A549 (cell line): ENCODE measurements around the gene HEXD. TPM values are rescaled to one million over a fixed set of nuclear protein-coding genes. Genes with fewer than 3 reads are reported as not detected.

Experiments
- ATAC-seq, 2 experiments: fragments of 200-7000 bp in 1 of 2; fragments of >200 bp in 1 of 2; cut with Nextera tagmentation in 1 of 2; cut with Tn5 transposase in 1 of 2; 3 replicates each; pipeline versions ENCODE4 v1.8.0 to v1.9.1; 2018 to 2020; ENCODE audit warnings: mild to moderate bottlenecking in 1 of 2, moderate library complexity in 1 of 2
- CTCF ChIA-PET: fragments of 300-600 bp; sonication (Branson Sonifier 250); formaldehyde crosslinking; extraction: SDS; loops from one replicate; lab custom pipeline; 2021; ENCODE audit warnings: antibody characterized with exemption, inconsistent platforms; lab: Yijun Ruan, JAX
- POLR2A ChIA-PET: fragments of 350-600 bp; formaldehyde crosslinking; extraction: SDS; loops from one replicate; lab custom pipeline; 2021; ENCODE audit warnings: antibody characterized with exemption, inconsistent platforms; lab: Yijun Ruan, JAX
- DNase-seq, 2 experiments: peaks; one replicate each; pipeline versions ENCODE4 v3.0.0 to v3.0.0-alpha.2; 2011 to 2016; ENCODE audit warnings: low read depth in 1 of 2, low spot score in 1 of 2
- FAIRE-seq: peaks from 2 replicates; lab custom pipeline; 2011; peaks lifted over from hg19 to GRCh38; lab: Jason Lieb, UNC
- H3K27ac ChIP-seq, 2 experiments: fragments of >200 bp; sonication (Bioruptor Twin); formaldehyde crosslinking; 3 replicates each; pipeline ENCODE4 v1.5.1; 2016 to 2017
- H3K4me1 ChIP-seq: fragments of >200 bp; sonication (Bioruptor Twin); formaldehyde crosslinking; 3 replicates; pipeline ENCODE4 v1.6.1; 2016
- H3K4me2 ChIP-seq: fragments of >200 bp; sonication (Bioruptor Twin); formaldehyde crosslinking; 3 replicates; pipeline ENCODE4 v1.6.1; 2016
- H3K4me3 ChIP-seq: fragments of >200 bp; sonication (Bioruptor Twin); formaldehyde crosslinking; 3 replicates; pipeline ENCODE4 v1.5.1; 2016
- H3K9me3 ChIP-seq: fragments of >200 bp; sonication (Bioruptor Twin); formaldehyde crosslinking; 3 replicates; pipeline ENCODE4 v1.6.1; 2016
- BHLHE40 ChIP-seq: IDR thresholded peaks from 2 replicates; pipeline ENCODE4 v1.6.1; 2012; ENCODE audit warnings: low read depth, low read length, inconsistent platforms
- CBX2 ChIP-seq: fragments of 200-600 bp; sonication (generic); IDR thresholded peaks from 2 replicates; pipeline ENCODE4 v1.6.1; 2016; ENCODE audit warnings: low read depth, mild to moderate bottlenecking, borderline replicate concordance
- CHD2 ChIP-seq: fragments of 150-350 bp; IDR thresholded peaks from 2 replicates; pipeline ENCODE4 v1.6.1; 2014; ENCODE audit warnings: low read length; ENCODE audit not compliant: partially characterized antibody
- EHMT2 ChIP-seq: fragments of 200-600 bp; sonication (generic); IDR thresholded peaks from 2 replicates; pipeline ENCODE4 v1.6.1; 2016; ENCODE audit warnings: antibody characterized with exemption, low read depth, mild to moderate bottlenecking, moderate library complexity
- EP300 ChIP-seq, 2 experiments: fragments of >200 bp; sonication (Bioruptor Twin); formaldehyde crosslinking; IDR thresholded peaks; 2 replicates in 1 of 2; 3 replicates in 1 of 2; pipeline ENCODE4 v1.6.1; 2016 to 2017
- ESRRA ChIP-seq: fragments of 150-350 bp; IDR thresholded peaks from 2 replicates; pipeline ENCODE4 v1.6.1; 2014; ENCODE audit warnings: mild to moderate bottlenecking, low read length, borderline replicate concordance
- FOSB ChIP-seq: fragments of 250-450 bp; sonication (Bioruptor Pico); IDR thresholded peaks from 2 replicates; pipeline ENCODE4 v1.5.0; 2020; ENCODE audit warnings: mild to moderate bottlenecking, moderate library complexity
- FOSL2 ChIP-seq, 2 experiments: fragments of 450-650 bp in 1 of 2; fragments of >200 bp in 1 of 2; sonication (Bioruptor Twin) in 1 of 2; formaldehyde crosslinking; IDR thresholded peaks; 2 replicates each; pipeline versions ENCODE4 v1.5.0 to v1.6.1; 2016 to 2020; ENCODE audit warnings: mild to moderate bottlenecking in 1 of 2, moderate library complexity in 1 of 2
- GATA3 ChIP-seq: IDR thresholded peaks from 2 replicates; pipeline ENCODE4 v1.6.1; 2012; ENCODE audit warnings: borderline replicate concordance
- HDAC2 ChIP-seq: fragments of 200-600 bp; sonication (generic); IDR thresholded peaks from 2 replicates; pipeline ENCODE4 v1.6.1; 2016
- HOXA7 ChIP-seq: fragments of 250-450 bp; sonication (Bioruptor Pico); IDR thresholded peaks from 2 replicates; pipeline ENCODE4 v1.5.0; 2020; ENCODE audit warnings: mild to moderate bottlenecking, moderate library complexity
- HOXB13 ChIP-seq: fragments of 250-450 bp; sonication (Bioruptor Pico); IDR thresholded peaks from 2 replicates; pipeline ENCODE4 v1.5.0; 2020; ENCODE audit warnings: low read depth, mild to moderate bottlenecking, moderate library complexity
- JUN ChIP-seq, 2 experiments: fragments of >200 bp; sonication (Bioruptor Twin); formaldehyde crosslinking; IDR thresholded peaks; 2 replicates in 1 of 2; 3 replicates in 1 of 2; pipeline ENCODE4 v1.6.1; 2016 to 2017
- MYC ChIP-seq: IDR thresholded peaks from 2 replicates; pipeline ENCODE4 v1.6.1; 2012; ENCODE audit warnings: mild to moderate bottlenecking, inconsistent platforms, low read length, improper control_type of control experiment, borderline replicate concordance
- NFE2L2 ChIP-seq: fragments of 150-350 bp; conservative IDR thresholded peaks from 2 replicates; pipeline ENCODE4 v1.6.1; 2014; ENCODE audit warnings: low read length
- NPAS2 ChIP-seq: fragments of 250-450 bp; sonication (Bioruptor Pico); IDR thresholded peaks from 2 replicates; pipeline ENCODE4 v1.8.0; 2022; ENCODE audit warnings: mild to moderate bottlenecking, moderate library complexity, borderline replicate concordance
- NR3C1 ChIP-seq: fragments of >200 bp; sonication (Bioruptor Twin); formaldehyde crosslinking; IDR thresholded peaks from 3 replicates; pipeline ENCODE4 v1.6.1; 2017
- POLR2AphosphoS2 ChIP-seq: conservative IDR thresholded peaks from 2 replicates; pipeline ENCODE4 v1.6.1; 2012; ENCODE audit warnings: low read length, improper control_type of control experiment, inconsistent platforms
- RFX5 ChIP-seq: fragments of 450-650 bp; IDR thresholded peaks from 2 replicates; pipeline ENCODE4 v1.7.1; 2014; ENCODE audit warnings: antibody characterized with exemption, mild to moderate bottlenecking, moderate library complexity
- TFCP2L1 ChIP-seq: fragments of 250-450 bp; sonication (Bioruptor Pico); IDR thresholded peaks from 2 replicates; pipeline ENCODE4 v1.5.0; 2021; ENCODE audit warnings: mild to moderate bottlenecking
- TP53 ChIP-seq: fragments of 250-450 bp; sonication (Bioruptor Pico); IDR thresholded peaks from 2 replicates; pipeline ENCODE4 v1.5.0; 2021; ENCODE audit warnings: mild to moderate bottlenecking, moderate library complexity
- ZC3H11A ChIP-seq: fragments of 450-650 bp; IDR thresholded peaks from 2 replicates; pipeline ENCODE4 v1.6.1; 2014; ENCODE audit warnings: antibody characterized with exemption, mild to moderate bottlenecking
- ZNF302 ChIP-seq: fragments of 250-450 bp; sonication (Bioruptor Pico); IDR thresholded peaks from 2 replicates; pipeline ENCODE4 v1.9.0; 2021; ENCODE audit warnings: inconsistent platforms, mild to moderate bottlenecking, moderate library complexity
- WGBS: methylation state at CpG from one replicate; pipeline ENCODE4 v1.1.6; 2017; ENCODE audit errors: missing lambda C conversion rate; 5-methylcytosine and 5-hydroxymethylcytosine counted together
- polyA plus RNA-seq, 4 experiments: library from polyadenylated mRNA; depleted of rRNA in 3 of 4; stranded (reverse); fragments of >200 nt; fragmentation: RNase III in 1 of 4; extraction: RNeasy Plus Mini Kit Qiagen cat#74134 plus additional on column Dnase treatment in 1 of 4; gene quantifications; 2 replicates in 3 of 4; 3 replicates in 1 of 4; pipeline ENCODE4 v1.2.3, GENCODE V29; 2011 to 2017
- TF ChIP-seq, protein P1 (sequence below): fragments of >200 bp; sonication (Bioruptor Twin); formaldehyde crosslinking; IDR thresholded peaks from 3 replicates; pipeline ENCODE4 v1.5.1; 2016
- TF ChIP-seq, protein P2 (sequence below): fragments of 150-350 bp; IDR thresholded peaks from 2 replicates; pipeline ENCODE4 v1.6.1; 2014; ENCODE audit warnings: low read depth, mild to moderate bottlenecking, low read length
- TF ChIP-seq, protein P3 (sequence below): fragments of 250-450 bp; sonication (Bioruptor Pico); IDR thresholded peaks from 2 replicates; pipeline ENCODE4 v1.5.0; 2020; ENCODE audit warnings: low read depth, mild to moderate bottlenecking, moderate library complexity
- TF ChIP-seq, protein P4 (sequence below): fragments of >200 bp; sonication (Bioruptor Twin); formaldehyde crosslinking; IDR thresholded peaks from 3 replicates; pipeline ENCODE4 v1.6.1; 2016
- TF ChIP-seq, protein P5 (sequence below): fragments of 200-600 bp; sonication (generic); IDR thresholded peaks from 2 replicates; pipeline ENCODE4 v1.6.1; 2016; ENCODE audit warnings: antibody characterized with exemption, mild to moderate bottlenecking, moderate library complexity
- TF ChIP-seq, protein P6 (sequence below): fragments of 450-650 bp; IDR thresholded peaks from 2 replicates; pipeline ENCODE4 v1.6.1; 2014; ENCODE audit warnings: antibody characterized with exemption

Gene HEXD
- polyA plus RNA-seq, 2 of the 4 experiments (the other 2 are of a cell fraction), result 18.0 to 19.5 TPM

DNA sequence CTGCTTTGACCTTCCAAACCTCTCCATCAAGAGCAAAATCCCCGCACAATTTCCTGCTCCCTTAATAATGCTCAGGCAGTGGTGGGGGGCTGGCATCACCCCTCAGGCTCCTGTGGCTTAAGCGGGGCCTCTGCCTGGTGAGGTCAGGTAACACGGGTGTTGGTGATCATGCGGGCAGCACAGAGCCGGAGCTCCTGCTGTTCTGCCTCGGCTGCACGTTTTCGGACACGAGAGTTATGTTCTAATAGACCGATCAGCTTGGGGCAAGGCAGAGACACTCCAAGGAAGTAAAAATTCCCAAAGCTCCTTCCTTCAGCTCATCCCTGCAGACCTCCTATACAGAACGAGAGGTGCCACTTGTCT, 46.4 kb downstream of the HEXD start:
- no peak for ATAC-seq
- WGBS, result 96% methylated on average over 11 of the region's 11 CpGs
- Histone ChIP-seq H3K27ac (no peak overlapping the region), H3K4me3 (no peak overlapping the region), H3K9me3 (no peaks in the 10 kb centered on the region), H3K4me2 (no peak overlapping the region), H3K4me1 (peaks cover 2% of the 10 kb centered on the region; the same call in 2 of the 3 replicates)
- no peak for FAIRE-seq
- TF ChIP-seq NR3C1, result no peak
- TF ChIP-seq HOXB13, result no peak
- no peak for TF ChIP-seq RFX5
- TF ChIP-seq FOSB, result no peak
- no peak for TF ChIP-seq CHD2
- TF ChIP-seq EP300 (IDR thresholded peaks at IDR 0.05), result no peak
- TF ChIP-seq GATA3, result no peak
- TF ChIP-seq EHMT2, result no peak
- no peak for TF ChIP-seq NPAS2 (CRISPR knock-in tag)
- TF ChIP-seq TP53 (CRISPR knock-in tag), result no peak
- TF ChIP-seq ESRRA, result no peak
- TF ChIP-seq, protein P1, sequence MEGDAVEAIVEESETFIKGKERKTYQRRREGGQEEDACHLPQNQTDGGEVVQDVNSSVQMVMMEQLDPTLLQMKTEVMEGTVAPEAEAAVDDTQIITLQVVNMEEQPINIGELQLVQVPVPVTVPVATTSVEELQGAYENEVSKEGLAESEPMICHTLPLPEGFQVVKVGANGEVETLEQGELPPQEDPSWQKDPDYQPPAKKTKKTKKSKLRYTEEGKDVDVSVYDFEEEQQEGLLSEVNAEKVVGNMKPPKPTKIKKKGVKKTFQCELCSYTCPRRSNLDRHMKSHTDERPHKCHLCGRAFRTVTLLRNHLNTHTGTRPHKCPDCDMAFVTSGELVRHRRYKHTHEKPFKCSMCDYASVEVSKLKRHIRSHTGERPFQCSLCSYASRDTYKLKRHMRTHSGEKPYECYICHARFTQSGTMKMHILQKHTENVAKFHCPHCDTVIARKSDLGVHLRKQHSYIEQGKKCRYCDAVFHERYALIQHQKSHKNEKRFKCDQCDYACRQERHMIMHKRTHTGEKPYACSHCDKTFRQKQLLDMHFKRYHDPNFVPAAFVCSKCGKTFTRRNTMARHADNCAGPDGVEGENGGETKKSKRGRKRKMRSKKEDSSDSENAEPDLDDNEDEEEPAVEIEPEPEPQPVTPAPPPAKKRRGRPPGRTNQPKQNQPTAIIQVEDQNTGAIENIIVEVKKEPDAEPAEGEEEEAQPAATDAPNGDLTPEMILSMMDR, result no peak
- TF ChIP-seq, protein P2, sequence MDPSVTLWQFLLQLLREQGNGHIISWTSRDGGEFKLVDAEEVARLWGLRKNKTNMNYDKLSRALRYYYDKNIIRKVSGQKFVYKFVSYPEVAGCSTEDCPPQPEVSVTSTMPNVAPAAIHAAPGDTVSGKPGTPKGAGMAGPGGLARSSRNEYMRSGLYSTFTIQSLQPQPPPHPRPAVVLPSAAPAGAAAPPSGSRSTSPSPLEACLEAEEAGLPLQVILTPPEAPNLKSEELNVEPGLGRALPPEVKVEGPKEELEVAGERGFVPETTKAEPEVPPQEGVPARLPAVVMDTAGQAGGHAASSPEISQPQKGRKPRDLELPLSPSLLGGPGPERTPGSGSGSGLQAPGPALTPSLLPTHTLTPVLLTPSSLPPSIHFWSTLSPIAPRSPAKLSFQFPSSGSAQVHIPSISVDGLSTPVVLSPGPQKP, result no peak
- no peak for DNase-seq
- ChIA-PET CTCF (interaction anchor here (1.3 to 1.6 kb wide), 3 partner anchors 11 to 23 kb away, joined by 3 to 5 read pairs (median 4); no protein-coding TSS in a partner anchor), POLR2A (no interaction called here)

DNA sequence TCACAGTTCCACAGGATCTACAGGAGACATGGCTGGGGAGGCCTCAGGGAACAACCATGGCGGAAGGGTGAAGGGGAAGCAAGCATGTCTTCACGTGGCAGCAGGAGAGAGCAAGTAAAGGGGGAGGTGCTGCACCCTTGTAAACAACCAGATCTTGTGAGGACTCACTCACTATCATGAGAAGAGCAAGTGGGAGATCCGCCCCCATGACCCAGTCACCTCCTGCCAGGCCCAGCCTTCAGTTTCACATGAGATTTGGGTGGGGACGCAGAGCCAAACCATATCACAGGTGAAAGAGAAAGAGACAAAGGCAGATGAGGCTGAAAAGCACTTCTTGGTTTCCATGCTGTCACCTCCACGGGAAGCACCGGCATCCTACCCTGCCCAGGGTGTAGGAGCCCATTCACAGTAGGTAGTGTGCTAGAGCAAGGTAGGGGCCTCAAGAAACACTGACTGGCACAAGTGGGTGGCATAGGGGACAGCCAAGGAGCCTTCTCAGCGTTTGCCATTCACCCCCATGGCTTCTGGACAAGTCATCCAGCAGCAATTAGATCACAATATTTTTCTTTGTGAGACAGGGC, 47.0 kb downstream of the HEXD start:
- Histone ChIP-seq H3K4me1 (no peaks in the 10 kb centered on the region), H3K27ac (no peak overlapping the region), H3K9me3 (no peaks in the 10 kb centered on the region), H3K4me3 (no peak overlapping the region), H3K4me2 (no peak overlapping the region)
- FAIRE-seq (no peak), ATAC-seq (no peak), DNase-seq (no peak)
- TF ChIP-seq, protein P3, sequence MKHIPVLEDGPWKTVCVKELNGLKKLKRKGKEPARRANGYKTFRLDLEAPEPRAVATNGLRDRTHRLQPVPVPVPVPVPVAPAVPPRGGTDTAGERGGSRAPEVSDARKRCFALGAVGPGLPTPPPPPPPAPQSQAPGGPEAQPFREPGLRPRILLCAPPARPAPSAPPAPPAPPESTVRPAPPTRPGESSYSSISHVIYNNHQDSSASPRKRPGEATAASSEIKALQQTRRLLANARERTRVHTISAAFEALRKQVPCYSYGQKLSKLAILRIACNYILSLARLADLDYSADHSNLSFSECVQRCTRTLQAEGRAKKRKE, result no peak
- no peak for TF ChIP-seq CHD2
- TF ChIP-seq NFE2L2, result no peak
- TF ChIP-seq JUN (IDR thresholded peaks at IDR 0.05), result no peak
- TF ChIP-seq CBX2, result no peak
- no peak for TF ChIP-seq TFCP2L1
- no peak for TF ChIP-seq HDAC2
- no peak for TF ChIP-seq POLR2AphosphoS2
- TF ChIP-seq FOSL2 (IDR thresholded peaks at IDR 0.05), result no peak
- TF ChIP-seq FOSL2 (CRISPR knock-in tag; IDR thresholded peaks at IDR 0.05), result no peak
- no peak for TF ChIP-seq ZC3H11A
- TF ChIP-seq, protein P4, sequence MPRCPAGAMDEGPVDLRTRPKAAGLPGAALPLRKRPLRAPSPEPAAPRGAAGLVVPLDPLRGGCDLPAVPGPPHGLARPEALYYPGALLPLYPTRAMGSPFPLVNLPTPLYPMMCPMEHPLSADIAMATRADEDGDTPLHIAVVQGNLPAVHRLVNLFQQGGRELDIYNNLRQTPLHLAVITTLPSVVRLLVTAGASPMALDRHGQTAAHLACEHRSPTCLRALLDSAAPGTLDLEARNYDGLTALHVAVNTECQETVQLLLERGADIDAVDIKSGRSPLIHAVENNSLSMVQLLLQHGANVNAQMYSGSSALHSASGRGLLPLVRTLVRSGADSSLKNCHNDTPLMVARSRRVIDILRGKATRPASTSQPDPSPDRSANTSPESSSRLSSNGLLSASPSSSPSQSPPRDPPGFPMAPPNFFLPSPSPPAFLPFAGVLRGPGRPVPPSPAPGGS, result no peak
- TF ChIP-seq, protein P5, sequence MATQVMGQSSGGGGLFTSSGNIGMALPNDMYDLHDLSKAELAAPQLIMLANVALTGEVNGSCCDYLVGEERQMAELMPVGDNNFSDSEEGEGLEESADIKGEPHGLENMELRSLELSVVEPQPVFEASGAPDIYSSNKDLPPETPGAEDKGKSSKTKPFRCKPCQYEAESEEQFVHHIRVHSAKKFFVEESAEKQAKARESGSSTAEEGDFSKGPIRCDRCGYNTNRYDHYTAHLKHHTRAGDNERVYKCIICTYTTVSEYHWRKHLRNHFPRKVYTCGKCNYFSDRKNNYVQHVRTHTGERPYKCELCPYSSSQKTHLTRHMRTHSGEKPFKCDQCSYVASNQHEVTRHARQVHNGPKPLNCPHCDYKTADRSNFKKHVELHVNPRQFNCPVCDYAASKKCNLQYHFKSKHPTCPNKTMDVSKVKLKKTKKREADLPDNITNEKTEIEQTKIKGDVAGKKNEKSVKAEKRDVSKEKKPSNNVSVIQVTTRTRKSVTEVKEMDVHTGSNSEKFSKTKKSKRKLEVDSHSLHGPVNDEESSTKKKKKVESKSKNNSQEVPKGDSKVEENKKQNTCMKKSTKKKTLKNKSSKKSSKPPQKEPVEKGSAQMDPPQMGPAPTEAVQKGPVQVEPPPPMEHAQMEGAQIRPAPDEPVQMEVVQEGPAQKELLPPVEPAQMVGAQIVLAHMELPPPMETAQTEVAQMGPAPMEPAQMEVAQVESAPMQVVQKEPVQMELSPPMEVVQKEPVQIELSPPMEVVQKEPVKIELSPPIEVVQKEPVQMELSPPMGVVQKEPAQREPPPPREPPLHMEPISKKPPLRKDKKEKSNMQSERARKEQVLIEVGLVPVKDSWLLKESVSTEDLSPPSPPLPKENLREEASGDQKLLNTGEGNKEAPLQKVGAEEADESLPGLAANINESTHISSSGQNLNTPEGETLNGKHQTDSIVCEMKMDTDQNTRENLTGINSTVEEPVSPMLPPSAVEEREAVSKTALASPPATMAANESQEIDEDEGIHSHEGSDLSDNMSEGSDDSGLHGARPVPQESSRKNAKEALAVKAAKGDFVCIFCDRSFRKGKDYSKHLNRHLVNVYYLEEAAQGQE, result no peak
- TF ChIP-seq EHMT2, result no peak
- TF ChIP-seq BHLHE40, result no peak
- no peak for TF ChIP-seq HOXA7 (CRISPR knock-in tag)
- TF ChIP-seq MYC, result no peak
- TF ChIP-seq, protein P6, sequence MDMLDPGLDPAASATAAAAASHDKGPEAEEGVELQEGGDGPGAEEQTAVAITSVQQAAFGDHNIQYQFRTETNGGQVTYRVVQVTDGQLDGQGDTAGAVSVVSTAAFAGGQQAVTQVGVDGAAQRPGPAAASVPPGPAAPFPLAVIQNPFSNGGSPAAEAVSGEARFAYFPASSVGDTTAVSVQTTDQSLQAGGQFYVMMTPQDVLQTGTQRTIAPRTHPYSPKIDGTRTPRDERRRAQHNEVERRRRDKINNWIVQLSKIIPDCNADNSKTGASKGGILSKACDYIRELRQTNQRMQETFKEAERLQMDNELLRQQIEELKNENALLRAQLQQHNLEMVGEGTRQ, result no peak
- TF ChIP-seq ZNF302 (CRISPR knock-in tag), result no peak
- TF ChIP-seq NR3C1, result no peak
- ChIA-PET POLR2A (no interaction called here), CTCF (interaction anchor here (1.4 to 1.6 kb wide), 2 partner anchors 11 to 17 kb away, joined by 4 to 5 read pairs; no protein-coding TSS in a partner anchor)
- 85% methylated on average over 7 of the region's 7 CpGs for WGBS
